ENCODE data around the gene CHMP4A. TPM values are rescaled to one million over a fixed set of nuclear protein-coding genes. Genes with fewer than 3 reads are reported as not detected.

The CHMP4A gene
- total RNA-seq, 1 donor from 2014 or later, result 30.1 TPM

GRCh38 chr14:24164518-24164991 is 48.7 kb downstream of the CHMP4A start:
- intact Hi-C loops (cut with micrococcal nuclease), result no loop called here
- ATAC-seq (no peak), DNase-seq (peak; percentile 18)

- ATAC-seq (no peak), DNase-seq (no peak)
- intact Hi-C loops (cut with micrococcal nuclease), result no loop called here
These were observed 51.2 kb downstream of the CHMP4A start for GRCh38 chr14:24162093-24162492.

GRCh38 chr14:24160850-24161804 is 52.2 kb downstream of the CHMP4A start, which contains the start of gene IRF9:
Gene IRF9 (plus strand): TSS chr14:24161265. CDS start chr14:24162145, 880 bp downstream.
- intact Hi-C loops (cut with micrococcal nuclease), result no loop called here
- ATAC-seq (peak; percentile 93), DNase-seq (peak; percentile 97)

GRCh38 chr14:24160499-24160849 is 52.8 kb downstream of the CHMP4A start:
- no peak for DNase-seq
- intact Hi-C loops (cut with micrococcal nuclease), result no loop called here
- no peak for ATAC-seq

GRCh38 chr14:24159777-24160498 is 53.4 kb downstream of the CHMP4A start:
- intact Hi-C loops (cut with micrococcal nuclease), result no loop called here
- DNase-seq (no peak), ATAC-seq (no peak)

Other genes with a start within 250 kb of the CHMP4A start
- gene DHRS4L2, start 224.6 kb downstream of the CHMP4A start, total RNA-seq, result 15.2 TPM
- gene CARMIL3, start 161.5 kb downstream of the CHMP4A start, total RNA-seq, result 0.12 TPM
- gene CPNE6, start 141.9 kb downstream of the CHMP4A start, total RNA-seq, result not detected
- 3.0 TPM for gene PCK2, start 119.2 kb downstream of the CHMP4A start, total RNA-seq
- gene DCAF11, start 98.7 kb downstream of the CHMP4A start, total RNA-seq, result 85.8 TPM
- 0.77 TPM for gene NRL, start 98.5 kb downstream of the CHMP4A start, total RNA-seq
- 140 TPM for gene FITM1, start 82.8 kb downstream of the CHMP4A start, total RNA-seq
- gene PSME1, start 77.3 kb downstream of the CHMP4A start, total RNA-seq, result 137 TPM
- gene EMC9, start 71.9 kb downstream of the CHMP4A start, total RNA-seq, result 16.4 TPM
- gene PSME2, start 66.9 kb downstream of the CHMP4A start, total RNA-seq, result 92.6 TPM
- gene RNF31, start 66.0 kb downstream of the CHMP4A start, total RNA-seq, result 42.8 TPM
- gene IRF9, start 52.2 kb downstream of the CHMP4A start, total RNA-seq, result 27.6 TPM
- gene REC8, start 41.4 kb downstream of the CHMP4A start, total RNA-seq, result 3.2 TPM
- gene IPO4, start 24.7 kb downstream of the CHMP4A start, total RNA-seq, result 14.9 TPM
- gene TM9SF1, start 18.0 kb downstream of the CHMP4A start, total RNA-seq, result 19.2 TPM
- 0.25 TPM for gene TSSK4, start 7.8 kb downstream of the CHMP4A start, total RNA-seq
- 15.4 TPM for gene MDP1, start 2.6 kb upstream of the CHMP4A start, total RNA-seq
- gene NEDD8, start 18.9 kb upstream of the CHMP4A start, total RNA-seq, result 225 TPM
- gene GMPR2, start 19.4 kb upstream of the CHMP4A start, total RNA-seq, result 29.0 TPM
- 34.5 TPM for gene TINF2, start 29.1 kb upstream of the CHMP4A start, total RNA-seq
- 2.7 TPM for gene TGM1, start 49.7 kb upstream of the CHMP4A start, total RNA-seq
- 19.4 TPM for gene RABGGTA, start 58.1 kb upstream of the CHMP4A start, total RNA-seq
- 5.9 TPM for gene DHRS1, start 86.3 kb upstream of the CHMP4A start, total RNA-seq
- gene NOP9, start 86.4 kb upstream of the CHMP4A start, total RNA-seq, result 25.5 TPM
- 3.9 TPM for gene CIDEB, start 94.5 kb upstream of the CHMP4A start, total RNA-seq
- gene LTB4R2, start 96.7 kb upstream of the CHMP4A start, total RNA-seq, result 1.5 TPM
- gene LTB4R, start 98.0 kb upstream of the CHMP4A start, total RNA-seq, result 1.6 TPM
- gene ADCY4, start 121.6 kb upstream of the CHMP4A start, total RNA-seq, result 26.5 TPM
- gene RIPK3, start 126.5 kb upstream of the CHMP4A start, total RNA-seq, result 3.5 TPM
- gene NFATC4, start 154.7 kb upstream of the CHMP4A start, total RNA-seq, result 21.7 TPM
- gene NYNRIN, start 185.5 kb upstream of the CHMP4A start, total RNA-seq, result 7.3 TPM
- 2.3 TPM for gene CBLN3, start 216.2 kb upstream of the CHMP4A start, total RNA-seq
- gene KHNYN, start 216.5 kb upstream of the CHMP4A start, total RNA-seq, result 25.1 TPM
- gene SDR39U1, start 229.3 kb upstream of the CHMP4A start, total RNA-seq, result 86.8 TPM